Ovary (tissue), 3 donors: ENCODE data around the gene SLAIN1.

ENCODE experiments used
- EP300 ChIP-seq: sonication (generic); formaldehyde crosslinking; IDR thresholded peaks from one replicate; pipeline ENCODE4 v1.6.1; 2017; ENCODE audit warnings: antibody characterized with exemption
- TF ChIP-seq, protein P1 (sequence below), 3 donors: fragments of 450-650 bp in 2 of 3; fragments of 200-600 bp in 1 of 3; IDR thresholded peaks; one replicate each; pipeline versions ENCODE4 v1.5.1 to v1.8.0; 2016 to 2022; ENCODE audit warnings: antibody characterized with exemption in 3 of 3, mild to moderate bottlenecking in 1 of 3
- donor health status: DM: no; HTN: no; CAD: no.

DNA sequence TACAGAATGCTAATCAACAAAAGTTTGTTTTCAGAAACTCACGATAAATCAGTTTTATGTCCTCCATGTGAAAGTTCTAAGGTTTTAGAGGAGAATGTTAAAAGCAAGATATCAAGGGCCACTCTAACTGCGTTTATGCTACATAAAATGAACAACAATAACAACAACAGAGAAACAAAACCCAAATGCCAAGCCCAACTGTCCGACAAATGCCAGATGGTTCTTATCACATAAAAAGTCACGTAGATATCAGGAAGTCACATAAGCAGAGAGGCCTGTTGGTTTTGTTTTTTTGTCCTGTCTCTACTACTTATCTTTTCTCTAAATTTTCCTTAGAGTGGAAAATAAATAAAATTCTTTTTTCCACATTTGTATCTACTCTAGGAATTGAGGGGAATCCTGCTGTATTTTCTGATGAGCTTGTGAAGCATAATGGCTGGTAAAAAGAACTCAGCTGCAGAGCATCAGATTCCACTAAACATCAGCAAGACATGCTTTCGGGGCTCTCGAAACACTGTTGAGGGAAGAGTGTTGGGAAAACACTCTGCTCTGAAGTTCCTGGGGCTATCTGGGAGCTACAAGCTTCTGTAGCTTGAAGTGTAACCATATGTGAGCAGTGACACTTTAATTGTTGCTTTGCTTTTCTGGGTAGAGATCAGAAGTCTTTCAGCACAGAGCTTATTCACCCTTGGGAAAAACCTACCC lies 110.1 kb downstream of the SLAIN1 start:
- TF ChIP-seq, protein P1, sequence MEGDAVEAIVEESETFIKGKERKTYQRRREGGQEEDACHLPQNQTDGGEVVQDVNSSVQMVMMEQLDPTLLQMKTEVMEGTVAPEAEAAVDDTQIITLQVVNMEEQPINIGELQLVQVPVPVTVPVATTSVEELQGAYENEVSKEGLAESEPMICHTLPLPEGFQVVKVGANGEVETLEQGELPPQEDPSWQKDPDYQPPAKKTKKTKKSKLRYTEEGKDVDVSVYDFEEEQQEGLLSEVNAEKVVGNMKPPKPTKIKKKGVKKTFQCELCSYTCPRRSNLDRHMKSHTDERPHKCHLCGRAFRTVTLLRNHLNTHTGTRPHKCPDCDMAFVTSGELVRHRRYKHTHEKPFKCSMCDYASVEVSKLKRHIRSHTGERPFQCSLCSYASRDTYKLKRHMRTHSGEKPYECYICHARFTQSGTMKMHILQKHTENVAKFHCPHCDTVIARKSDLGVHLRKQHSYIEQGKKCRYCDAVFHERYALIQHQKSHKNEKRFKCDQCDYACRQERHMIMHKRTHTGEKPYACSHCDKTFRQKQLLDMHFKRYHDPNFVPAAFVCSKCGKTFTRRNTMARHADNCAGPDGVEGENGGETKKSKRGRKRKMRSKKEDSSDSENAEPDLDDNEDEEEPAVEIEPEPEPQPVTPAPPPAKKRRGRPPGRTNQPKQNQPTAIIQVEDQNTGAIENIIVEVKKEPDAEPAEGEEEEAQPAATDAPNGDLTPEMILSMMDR (IDR thresholded peaks at IDR 0.05): no peak
- no peak for TF ChIP-seq EP300
